Measurements from ENCODE around the gene DDIT4.
"Not testable (repeated sequence)": the region's sequence is repeated elsewhere in the genome, so short reads cannot be mapped to it uniquely, and the experiment has no call there.

DDIT4 gene

DNA sequence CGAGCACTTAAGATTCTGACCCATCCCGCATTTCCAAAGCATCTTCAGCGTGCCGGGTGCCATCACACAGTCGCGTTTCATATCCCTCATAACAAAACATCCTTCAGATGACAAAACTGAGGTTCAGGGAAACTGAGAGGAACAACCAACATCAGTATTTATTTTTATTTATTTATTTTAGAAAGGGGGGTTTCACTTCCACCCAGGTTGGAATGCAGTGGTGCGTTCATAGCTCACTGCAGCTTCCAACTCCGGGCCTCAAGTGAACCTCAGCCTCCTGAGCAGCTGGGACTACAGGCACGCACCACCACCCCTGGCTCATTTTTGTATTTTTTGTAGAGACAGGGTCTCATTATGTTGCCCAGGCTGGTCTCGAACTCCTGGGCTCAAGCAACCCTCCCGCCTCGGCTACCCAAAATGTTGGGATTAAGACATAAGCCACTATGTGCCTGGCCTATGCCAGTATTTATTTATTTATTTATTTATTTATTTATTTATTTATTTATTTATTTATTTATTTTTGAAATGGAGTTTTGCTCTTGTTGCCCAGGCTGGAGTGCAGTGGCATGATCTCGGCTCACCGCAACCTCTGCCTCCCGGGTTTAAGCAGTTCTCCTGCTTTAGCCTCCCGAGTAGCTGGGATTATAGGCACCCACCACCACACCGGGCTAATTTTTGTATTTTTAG is 24.4 kb upstream of the DDIT4 start:
- DNase-seq (ENCODE audit: low spot score) = not testable (repeated sequence)

DNA sequence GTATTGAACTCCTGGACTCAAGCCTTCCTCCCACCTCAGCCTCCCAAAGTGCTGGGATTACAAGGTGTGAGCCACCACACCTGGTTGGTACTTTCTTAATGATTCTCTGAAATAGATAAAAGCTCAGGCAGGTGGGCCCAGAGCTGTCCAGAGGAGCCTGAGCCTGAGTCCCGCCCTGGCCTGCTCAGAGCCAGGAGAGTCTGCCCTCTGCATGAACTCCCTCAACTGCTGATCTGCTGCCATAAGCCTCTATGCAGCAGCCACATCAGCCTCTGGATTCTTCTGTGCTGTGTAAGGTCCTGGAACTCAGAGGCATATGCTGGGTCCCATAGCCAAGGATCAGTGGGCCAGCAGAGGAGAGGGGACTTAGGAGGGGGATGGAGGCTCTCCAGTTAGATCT is 23.1 kb upstream of the DDIT4 start:
- DNase-seq (ENCODE audit: low spot score) = no peak

DNA sequence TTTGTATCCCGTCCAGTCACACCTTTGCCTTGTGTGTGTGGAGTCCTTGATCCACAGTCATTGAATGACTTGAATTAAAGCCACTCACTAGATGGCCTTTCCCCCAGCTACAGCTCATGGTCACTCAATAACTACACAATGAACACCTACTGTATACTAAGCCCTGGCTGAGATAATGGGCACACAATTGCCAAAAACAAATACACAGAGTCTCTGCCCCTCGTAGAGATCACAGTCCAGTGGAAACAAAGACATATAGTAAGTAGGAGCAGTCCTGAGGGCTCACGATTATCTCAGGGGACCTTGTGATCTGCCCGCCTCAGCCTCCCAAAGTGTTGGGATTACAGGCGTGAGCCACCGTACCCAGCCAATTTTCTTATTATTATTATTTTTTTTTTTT is 22.1 kb upstream of the DDIT4 start:
- no peak for DNase-seq (ENCODE audit: low spot score)

- DNase-seq (ENCODE audit: low spot score) = no peak
Observed at GRCh38 chr10:72252972-72253371, 20.8 kb upstream of the DDIT4 start.

DNA sequence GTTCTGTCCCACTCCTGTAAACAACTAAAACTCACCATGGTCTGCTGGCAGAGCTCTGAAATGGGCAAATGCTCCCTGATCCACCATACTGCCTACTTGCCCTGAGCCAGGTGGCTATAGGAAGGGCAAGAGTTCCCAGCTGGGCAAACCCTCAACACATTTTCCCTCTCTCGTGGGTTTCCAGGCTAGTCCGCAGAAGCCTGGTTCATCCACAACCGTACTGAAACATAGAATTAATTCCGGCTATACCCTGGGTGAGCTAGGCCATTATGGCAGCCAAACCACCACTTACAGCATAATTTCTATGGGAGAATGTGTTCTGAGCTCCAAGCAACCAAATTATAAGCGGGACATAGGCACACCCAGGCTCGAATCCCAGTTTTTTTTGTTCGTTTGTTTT is 20.1 kb upstream of the DDIT4 start:
- DNase-seq (ENCODE audit: low spot score) = no peak

GRCh38 chr10:72254813-72255568 is 18.7 kb upstream of the DDIT4 start:
- peak; percentile 35 for DNase-seq (ENCODE audit: low spot score)

DNA sequence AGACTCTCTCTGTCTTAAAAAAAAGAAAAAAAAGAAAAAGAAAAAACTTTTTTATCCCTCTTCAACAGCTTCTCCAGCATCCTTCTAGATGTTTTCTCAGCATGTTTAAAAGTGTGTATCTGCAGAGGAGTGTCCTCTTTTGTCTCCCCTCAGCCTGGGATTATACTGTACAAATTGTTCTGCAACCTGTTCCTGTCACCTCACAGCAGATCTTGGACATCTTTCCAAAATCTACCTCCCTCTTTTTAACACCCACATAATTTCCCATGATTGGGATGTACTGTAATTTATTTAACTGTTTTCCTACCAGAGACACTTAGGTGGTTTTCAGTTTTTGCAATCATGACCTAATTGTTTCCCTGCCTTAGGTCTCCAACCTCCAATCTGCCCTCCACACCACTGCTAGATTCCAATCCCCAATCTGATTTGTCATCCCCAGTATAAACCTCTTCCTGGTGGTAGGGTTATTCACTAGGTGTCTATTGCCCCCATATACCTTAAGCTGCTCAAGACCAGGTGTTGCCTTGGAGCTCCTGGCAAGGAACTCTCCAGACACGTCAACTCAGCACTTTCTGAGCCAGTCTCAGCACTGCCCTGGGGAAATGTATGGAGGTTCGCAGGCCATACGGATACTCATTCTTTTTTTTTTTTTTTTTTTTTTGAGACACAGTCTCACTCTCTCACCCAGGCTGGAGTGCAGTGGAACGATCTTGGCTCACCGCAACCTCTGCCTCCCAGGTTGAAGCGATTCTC is 17.6 kb upstream of the DDIT4 start:
- DNase-seq (ENCODE audit: low spot score) = no peak

- no peak for DNase-seq (ENCODE audit: low spot score)
Observed at GRCh38 chr10:72257051-72257892, 16.5 kb upstream of the DDIT4 start.

DNA sequence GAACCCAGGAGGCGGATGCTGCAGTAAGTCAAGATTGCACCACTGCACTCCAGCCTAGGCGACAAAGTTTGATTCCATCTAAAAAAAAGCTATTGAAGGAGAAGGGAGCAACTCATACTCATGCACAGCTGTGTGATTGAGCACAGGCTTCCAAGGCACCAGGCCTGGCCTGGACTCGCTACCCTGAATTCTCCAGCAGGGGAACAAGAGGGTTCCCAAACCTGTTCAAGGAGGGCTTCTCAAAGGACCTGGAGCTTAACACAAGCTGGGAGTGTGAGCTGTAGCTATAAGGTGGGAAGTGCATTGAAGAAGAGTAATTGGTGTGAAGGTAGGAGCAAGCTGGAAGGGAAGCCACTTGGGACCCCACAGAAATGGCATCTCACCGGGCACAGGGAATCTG is 15.1 kb upstream of the DDIT4 start:
- DNase-seq (ENCODE audit: low spot score) = no peak

- DNase-seq (ENCODE audit: low spot score) = no peak
Observed at GRCh38 chr10:72259491-72260238, 14.1 kb upstream of the DDIT4 start.

GRCh38 chr10:72260239-72260975 is 13.3 kb upstream of the DDIT4 start:
- DNase-seq (ENCODE audit: low spot score) = peak; percentile 79

DNA sequence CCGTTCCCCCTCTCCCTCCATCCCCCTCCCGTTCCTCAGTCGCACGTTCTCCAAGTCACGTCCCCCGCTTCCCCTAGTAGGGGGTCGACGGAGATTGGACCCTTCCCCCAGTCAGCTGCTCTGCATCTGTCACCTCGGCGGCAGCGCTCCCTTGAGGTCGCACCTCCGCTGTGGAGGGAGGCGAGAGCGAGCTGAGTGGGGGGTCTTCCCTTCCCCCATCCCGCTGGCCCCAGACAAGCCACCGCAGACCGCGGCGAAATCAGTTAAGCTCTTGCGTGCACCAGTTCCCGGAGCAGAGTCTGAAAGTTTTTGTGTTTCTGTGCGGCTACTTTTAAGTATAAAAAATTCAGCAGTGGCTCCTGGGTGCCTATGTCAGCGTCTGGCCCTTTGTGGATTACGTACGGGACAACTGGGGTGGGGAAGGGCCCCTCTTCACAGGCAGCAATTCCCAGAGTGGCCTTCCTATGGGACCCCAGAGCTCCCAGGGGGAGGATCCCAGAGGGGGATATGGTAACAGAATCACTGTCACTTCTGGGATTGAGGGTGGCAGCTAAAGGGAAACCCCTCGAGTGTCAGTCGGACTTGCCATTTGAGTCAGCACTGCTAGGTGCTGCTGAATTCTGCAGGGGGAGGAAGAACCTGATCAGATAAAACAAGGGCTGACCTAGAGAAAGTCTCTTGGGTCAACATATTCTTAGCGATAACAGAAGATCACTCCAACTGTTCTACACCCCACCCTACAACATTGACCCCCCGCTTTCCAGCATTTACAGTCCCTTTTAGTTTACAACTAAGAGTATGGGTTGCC is 12.5 kb upstream of the DDIT4 start:
- DNase-seq (ENCODE audit: low spot score) = peak; percentile 44

GRCh38 chr10:72261784-72262404 is 11.8 kb upstream of the DDIT4 start:
- DNase-seq (ENCODE audit: low spot score) = no peak

- no peak for DNase-seq (ENCODE audit: low spot score)
Observed at GRCh38 chr10:72263613-72264241, 10.0 kb upstream of the DDIT4 start.

DNA sequence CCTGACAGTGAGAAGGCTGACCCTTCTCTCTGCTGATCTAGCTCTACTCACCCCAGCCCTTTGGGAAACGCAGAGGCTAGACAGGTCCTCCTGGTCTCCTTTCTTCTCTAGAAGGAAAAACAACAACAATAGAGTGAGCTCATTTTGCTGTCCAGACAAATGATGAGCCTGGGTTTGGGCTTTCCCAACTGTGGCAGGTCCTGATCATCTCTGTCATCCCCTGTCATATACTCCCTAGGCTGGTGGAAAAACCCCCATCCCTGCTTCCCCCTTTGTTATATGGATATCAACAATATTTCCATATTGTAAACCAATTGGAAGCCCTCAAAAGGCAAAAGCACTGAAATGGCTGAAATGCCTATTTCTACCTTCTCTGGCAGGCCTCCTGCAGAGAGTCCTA is 9.2 kb upstream of the DDIT4 start:
- no peak for DNase-seq (ENCODE audit: low spot score)

GRCh38 chr10:72265508-72265907 is 8.2 kb upstream of the DDIT4 start:
- no peak for DNase-seq (ENCODE audit: low spot score)

- DNase-seq (ENCODE audit: low spot score) = no peak
Observed at GRCh38 chr10:72265990-72266865, 7.5 kb upstream of the DDIT4 start.

GRCh38 chr10:72267381-72267780 is 6.3 kb upstream of the DDIT4 start:
- DNase-seq (ENCODE audit: low spot score) = no peak
